ENCODE data around the gene DLL4.
"Not testable (repeated sequence)": the region's sequence is repeated elsewhere in the genome, so short reads cannot be mapped to it uniquely, and the experiment has no call there.

Gene DLL4

GRCh38 chr15:40952301-40952900 lies 23.3 kb downstream of the DLL4 start:
- in situ Hi-C loops (cut with MboI; ENCODE audit: low sequenced_read_pairs): no loop called here
- Histone ChIP-seq H3K36me3 (replicated peaks) (peaks cover 26% of the 10 kb centered on the region), H3K9me3 (no peaks in the 10 kb centered on the region), H3K4me1 (peaks cover 22% of the 10 kb centered on the region), H3K27me3 (ENCODE audit: low read depth) (no peaks in the 10 kb centered on the region), H3K4me3 (peak overlapping the region; percentile 53)
- DNase-seq (ENCODE audit: low spot score in 2 of 2): no peak

- Histone ChIP-seq H3K36me3 (replicated peaks) (peaks cover 26% of the 10 kb centered on the region), H3K9me3 (no peaks in the 10 kb centered on the region), H3K4me3 (peak within 1 kb of the TSS; percentile 53), H3K4me1 (peaks cover 22% of the 10 kb centered on the region), H3K27me3 (ENCODE audit: low read depth) (no peaks in the 10 kb centered on the region)
- in situ Hi-C loops (cut with MboI; ENCODE audit: low sequenced_read_pairs): no loop called here
- DNase-seq (ENCODE audit: low spot score in 2 of 2): peak; percentile 92 to 98
These were observed 24.0 kb downstream of the DLL4 start, which contains the start of gene CHAC1 for GRCh38 chr15:40952901-40953712. Gene CHAC1 (plus strand): TSS chr15:40953471. CDS start chr15:40953584, 113 bp downstream.

GRCh38 chr15:40953713-40954074 lies 24.6 kb downstream of the DLL4 start:
- DNase-seq (ENCODE audit: low spot score in 2 of 2): no peak
- Histone ChIP-seq H3K4me1 (peaks cover 22% of the 10 kb centered on the region), H3K27me3 (ENCODE audit: low read depth) (no peaks in the 10 kb centered on the region), H3K36me3 (replicated peaks) (peaks cover 26% of the 10 kb centered on the region), H3K4me3 (peak overlapping the region; percentile 53), H3K9me3 (no peaks in the 10 kb centered on the region)
- in situ Hi-C loops (cut with MboI; ENCODE audit: low sequenced_read_pairs): no loop called here

GRCh38 chr15:40954158-40954848 lies 25.2 kb downstream of the DLL4 start:
- Histone ChIP-seq H3K4me1 (peaks cover 22% of the 10 kb centered on the region), H3K4me3 (peak overlapping the region; percentile 53), H3K36me3 (replicated peaks) (peaks cover 26% of the 10 kb centered on the region)
- H3K9me3 ChIP-seq; in situ Hi-C loops (cut with MboI; ENCODE audit: low sequenced_read_pairs); H3K27me3 ChIP-seq (ENCODE audit: low read depth); DNase-seq (ENCODE audit: low spot score in 2 of 2): not testable (repeated sequence)

GRCh38 chr15:40955141-40955903 lies 26.2 kb downstream of the DLL4 start:
- H3K4me1 ChIP-seq: peaks cover 22% of the 10 kb centered on the region
- no peaks in the 10 kb centered on the region for H3K27me3 ChIP-seq (ENCODE audit: low read depth)
- in situ Hi-C loops (cut with MboI; ENCODE audit: low sequenced_read_pairs): no loop called here
- peaks cover 26% of the 10 kb centered on the region for H3K36me3 ChIP-seq (replicated peaks)
- no peaks in the 10 kb centered on the region for H3K9me3 ChIP-seq
- peak overlapping the region; percentile 53; the same call in 1 of the 2 replicates for H3K4me3 ChIP-seq
- no peak for DNase-seq (ENCODE audit: low spot score in 2 of 2)

GRCh38 chr15:40955930-40956540 lies 26.9 kb downstream of the DLL4 start:
- H3K27me3 ChIP-seq (ENCODE audit: low read depth): no peaks in the 10 kb centered on the region
- no peak for DNase-seq (ENCODE audit: low spot score in 2 of 2)
- in situ Hi-C loops (cut with MboI; ENCODE audit: low sequenced_read_pairs): no loop called here
- H3K9me3 ChIP-seq: no peaks in the 10 kb centered on the region
- H3K36me3 ChIP-seq (replicated peaks): peaks cover 26% of the 10 kb centered on the region
- H3K4me3 ChIP-seq: no peak overlapping the region
- peaks cover 22% of the 10 kb centered on the region for H3K4me1 ChIP-seq

GRCh38 chr15:40956541-40956982 lies 27.4 kb downstream of the DLL4 start:
- peaks cover 26% of the 10 kb centered on the region for H3K36me3 ChIP-seq (replicated peaks)
- H3K4me3 ChIP-seq: no peak overlapping the region
- no peaks in the 10 kb centered on the region for H3K27me3 ChIP-seq (ENCODE audit: low read depth)
- H3K9me3 ChIP-seq: no peaks in the 10 kb centered on the region
- no peak for DNase-seq (ENCODE audit: low spot score in 2 of 2)
- peaks cover 22% of the 10 kb centered on the region for H3K4me1 ChIP-seq
- in situ Hi-C loops (cut with MboI; ENCODE audit: low sequenced_read_pairs): no loop called here

- DNase-seq (ENCODE audit: low spot score in 2 of 2): no peak
These were observed 28.0 kb downstream of the DLL4 start for GRCh38 chr15:40957041-40957555.

GRCh38 chr15:40957581-40958051 lies 28.5 kb downstream of the DLL4 start:
- Histone ChIP-seq H3K36me3 (replicated peaks) (peaks cover 26% of the 10 kb centered on the region), H3K4me3 (no peak overlapping the region), H3K4me1 (peaks cover 14% of the 10 kb centered on the region), H3K9me3 (no peaks in the 10 kb centered on the region), H3K27me3 (ENCODE audit: low read depth) (no peaks in the 10 kb centered on the region)
- DNase-seq (ENCODE audit: low spot score in 2 of 2): no peak
- in situ Hi-C loops (cut with MboI; ENCODE audit: low sequenced_read_pairs): no loop called here

More at GRCh38 chr15:40957041-40957555, 28.0 kb downstream of the DLL4 start:
- H3K36me3 ChIP-seq (replicated peaks): peaks cover 26% of the 10 kb centered on the region
- in situ Hi-C loops (cut with MboI; ENCODE audit: low sequenced_read_pairs): no loop called here
- H3K4me1 ChIP-seq: peaks cover 19% of the 10 kb centered on the region
- H3K9me3 ChIP-seq: no peaks in the 10 kb centered on the region
- H3K4me3 ChIP-seq: no peak overlapping the region
- no peaks in the 10 kb centered on the region for H3K27me3 ChIP-seq (ENCODE audit: low read depth)

- H3K4me3 ChIP-seq: no peak overlapping the region
- no peaks in the 10 kb centered on the region for H3K27me3 ChIP-seq (ENCODE audit: low read depth)
- H3K4me1 ChIP-seq: peaks cover 10% of the 10 kb centered on the region; the same call in 1 of the 2 replicates
- in situ Hi-C loops (cut with MboI; ENCODE audit: low sequenced_read_pairs): no loop called here
- DNase-seq (ENCODE audit: low spot score in 2 of 2): no peak
- no peaks in the 10 kb centered on the region for H3K9me3 ChIP-seq
- H3K36me3 ChIP-seq (replicated peaks): peaks cover 26% of the 10 kb centered on the region
These were observed 29.0 kb downstream of the DLL4 start for GRCh38 chr15:40958146-40958545.

GRCh38 chr15:40958723-40959122 lies 29.6 kb downstream of the DLL4 start:
- Histone ChIP-seq H3K27me3 (ENCODE audit: low read depth) (no peaks in the 10 kb centered on the region), H3K4me1 (peaks cover 7% of the 10 kb centered on the region; the same call in 1 of the 2 replicates), H3K4me3 (no peak overlapping the region), H3K9me3 (no peaks in the 10 kb centered on the region), H3K36me3 (replicated peaks) (peaks cover 26% of the 10 kb centered on the region)
- DNase-seq (ENCODE audit: low spot score in 2 of 2): no peak
- in situ Hi-C loops (cut with MboI; ENCODE audit: low sequenced_read_pairs): no loop called here

- Histone ChIP-seq H3K27me3 (ENCODE audit: low read depth) (no peaks in the 10 kb centered on the region), H3K4me1 (no peaks in the 10 kb centered on the region), H3K36me3 (replicated peaks) (peaks cover 18% of the 10 kb centered on the region), H3K4me3 (no peak overlapping the region), H3K9me3 (no peaks in the 10 kb centered on the region)
- DNase-seq (ENCODE audit: low spot score in 2 of 2): no peak
- in situ Hi-C loops (cut with MboI; ENCODE audit: low sequenced_read_pairs): no loop called here
These were observed 30.4 kb downstream of the DLL4 start for GRCh38 chr15:40959331-40960141.

All from HAP-1 (cell line).